ENCODE data around the gene IGDCC3.

GRCh38 chr15:65289261-65289854 lies 88.4 kb downstream of the IGDCC3 start:
- TF ChIP-seq CTCF (IDR thresholded peaks at IDR 0.05 in 8 of 11, conservative IDR thresholded peaks at IDR 0.05 in 3 of 11) (no peak), POLR2A (IDR thresholded peaks at IDR 0.05) (no peak), POLR2AphosphoS5 (IDR thresholded peaks at IDR 0.05) (no peak)
